WI38 (cell line): ENCODE results near the gene FOSL2.

Experiments
- H3K4me3 ChIP-seq: 2 replicates; pipeline ENCODE4 v1.5.1; 2011; ENCODE audit warnings: low read depth, mild to moderate bottlenecking, control low read depth, low read length
- TF ChIP-seq, protein P1 (sequence below): IDR thresholded peaks from 2 replicates; pipeline ENCODE4 v1.5.1; 2012; ENCODE audit warnings: low read depth, mild to moderate bottlenecking, control low read depth, low read length

FOSL2 gene

DNA sequence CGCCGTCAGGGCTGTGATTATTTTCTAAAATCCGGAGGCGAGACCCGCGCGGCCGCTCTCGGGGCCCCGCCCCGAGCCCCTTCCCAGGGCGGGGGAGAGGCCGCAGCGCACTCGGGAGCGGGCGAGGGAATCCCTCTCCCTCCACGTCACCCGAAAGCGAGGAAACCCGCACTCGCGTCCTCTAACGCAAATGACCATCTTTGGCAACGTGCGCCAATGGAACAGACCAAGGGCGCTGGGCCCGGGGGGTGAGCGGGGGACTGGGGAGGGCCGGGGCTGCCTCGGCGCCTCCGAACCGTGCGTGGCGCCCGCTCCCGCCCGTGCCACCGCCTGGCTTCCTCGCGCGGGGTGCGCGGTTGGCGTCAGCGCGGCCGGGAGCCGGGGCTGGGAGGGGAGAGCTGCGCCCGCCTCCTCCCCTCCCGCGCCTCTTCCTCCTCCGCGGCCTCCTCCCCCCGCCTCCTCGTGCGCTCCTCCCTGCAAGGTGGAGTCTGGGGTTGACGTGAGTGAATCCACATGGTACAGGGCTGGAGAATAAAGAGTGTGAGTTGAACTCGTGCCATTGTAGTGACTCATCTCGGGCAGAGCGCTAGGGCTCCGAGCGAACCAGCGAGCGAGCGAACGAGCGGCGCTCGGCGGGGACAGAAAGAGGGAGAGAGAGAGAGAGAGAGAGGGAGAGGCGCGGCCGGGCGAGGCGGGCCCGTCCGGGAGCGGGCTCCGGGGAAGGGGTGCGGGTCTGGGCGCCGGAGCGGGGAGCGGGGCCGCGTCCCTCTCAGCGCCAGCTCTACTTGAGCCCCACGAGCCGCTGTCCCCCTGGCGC is at the start of gene FOSL2:
Gene FOSL2 (plus strand): TSS at position 562 of the 817 bp plus-strand sequence. CDS start 863 bp downstream, outside the sequence.
- TF ChIP-seq, protein P1, sequence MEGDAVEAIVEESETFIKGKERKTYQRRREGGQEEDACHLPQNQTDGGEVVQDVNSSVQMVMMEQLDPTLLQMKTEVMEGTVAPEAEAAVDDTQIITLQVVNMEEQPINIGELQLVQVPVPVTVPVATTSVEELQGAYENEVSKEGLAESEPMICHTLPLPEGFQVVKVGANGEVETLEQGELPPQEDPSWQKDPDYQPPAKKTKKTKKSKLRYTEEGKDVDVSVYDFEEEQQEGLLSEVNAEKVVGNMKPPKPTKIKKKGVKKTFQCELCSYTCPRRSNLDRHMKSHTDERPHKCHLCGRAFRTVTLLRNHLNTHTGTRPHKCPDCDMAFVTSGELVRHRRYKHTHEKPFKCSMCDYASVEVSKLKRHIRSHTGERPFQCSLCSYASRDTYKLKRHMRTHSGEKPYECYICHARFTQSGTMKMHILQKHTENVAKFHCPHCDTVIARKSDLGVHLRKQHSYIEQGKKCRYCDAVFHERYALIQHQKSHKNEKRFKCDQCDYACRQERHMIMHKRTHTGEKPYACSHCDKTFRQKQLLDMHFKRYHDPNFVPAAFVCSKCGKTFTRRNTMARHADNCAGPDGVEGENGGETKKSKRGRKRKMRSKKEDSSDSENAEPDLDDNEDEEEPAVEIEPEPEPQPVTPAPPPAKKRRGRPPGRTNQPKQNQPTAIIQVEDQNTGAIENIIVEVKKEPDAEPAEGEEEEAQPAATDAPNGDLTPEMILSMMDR: no peak
- H3K4me3 ChIP-seq: peak within 1 kb of the TSS; percentile 96

DNA sequence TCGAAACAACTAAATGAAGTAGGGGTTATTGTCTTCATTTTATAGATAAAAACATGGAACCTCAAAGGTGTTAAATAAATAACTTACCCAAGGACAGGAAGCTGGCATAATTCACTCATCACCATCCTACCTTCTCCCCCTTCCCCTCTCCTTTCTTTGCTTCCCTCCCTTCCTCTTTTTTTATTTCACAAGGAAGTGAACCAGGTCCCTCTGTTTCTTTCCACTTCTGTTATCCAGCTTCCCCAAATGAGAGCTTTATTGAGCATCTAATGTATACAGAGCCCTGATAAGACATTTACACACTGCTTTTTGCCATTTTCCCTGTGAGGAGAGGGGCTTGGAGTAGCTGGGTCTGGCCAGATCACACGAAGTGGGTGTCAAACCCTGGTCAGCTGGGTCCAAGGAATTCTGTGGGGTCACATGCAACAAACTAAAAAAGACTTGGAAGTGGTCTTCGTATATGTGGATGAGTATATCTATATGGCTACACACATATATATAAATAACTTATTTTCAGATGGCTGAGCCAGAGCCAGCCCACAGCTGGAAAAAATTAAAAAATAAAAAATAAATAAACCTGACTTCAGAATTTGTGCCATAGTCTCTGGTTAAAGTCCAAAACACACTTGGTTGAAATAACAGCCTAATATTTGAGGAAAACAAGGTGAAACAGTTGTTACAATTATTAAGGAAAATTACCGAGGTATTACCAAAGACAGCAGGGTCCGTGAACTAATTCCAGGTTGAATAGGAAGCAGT is 49.3 kb upstream of the FOSL2 start:
- no peak overlapping the region for H3K4me3 ChIP-seq
- TF ChIP-seq, protein P1: no peak

DNA sequence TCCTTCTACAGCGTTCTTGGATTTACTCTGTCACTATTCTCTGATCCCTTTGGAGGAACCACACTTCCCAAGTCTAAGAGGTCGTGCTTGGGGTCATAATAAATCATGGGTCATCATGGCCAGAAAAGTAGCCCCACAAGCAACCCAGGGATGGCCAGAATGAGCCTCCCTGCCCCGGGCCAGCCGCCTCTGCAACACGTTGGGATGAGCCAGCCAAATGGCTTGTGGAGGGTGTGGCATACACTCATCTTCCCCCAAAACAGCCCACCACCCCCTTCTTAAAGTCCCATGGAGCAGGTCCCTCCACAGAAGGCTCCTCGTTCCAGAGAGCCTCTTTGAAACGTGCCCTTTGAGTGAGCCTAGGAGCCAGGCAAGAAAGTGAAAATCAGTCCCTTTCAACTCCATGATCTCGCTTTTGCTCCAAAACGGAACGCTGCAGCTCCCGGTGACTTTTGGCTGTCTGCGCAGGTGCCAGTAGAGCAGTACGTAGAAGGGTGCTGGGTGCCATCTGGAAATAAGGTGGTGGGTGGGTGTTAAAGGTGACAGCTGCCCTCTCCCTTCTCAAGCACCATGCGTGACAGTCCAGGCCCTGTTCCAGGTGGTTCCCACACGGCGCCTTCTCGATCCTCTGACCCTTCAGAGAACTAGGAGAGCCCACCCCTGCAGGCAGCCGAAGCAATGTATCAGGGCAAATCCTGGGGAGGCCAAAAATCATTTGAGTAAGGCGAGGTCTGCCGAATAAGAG is 48.5 kb upstream of the FOSL2 start:
- TF ChIP-seq, protein P1: no peak

DNA sequence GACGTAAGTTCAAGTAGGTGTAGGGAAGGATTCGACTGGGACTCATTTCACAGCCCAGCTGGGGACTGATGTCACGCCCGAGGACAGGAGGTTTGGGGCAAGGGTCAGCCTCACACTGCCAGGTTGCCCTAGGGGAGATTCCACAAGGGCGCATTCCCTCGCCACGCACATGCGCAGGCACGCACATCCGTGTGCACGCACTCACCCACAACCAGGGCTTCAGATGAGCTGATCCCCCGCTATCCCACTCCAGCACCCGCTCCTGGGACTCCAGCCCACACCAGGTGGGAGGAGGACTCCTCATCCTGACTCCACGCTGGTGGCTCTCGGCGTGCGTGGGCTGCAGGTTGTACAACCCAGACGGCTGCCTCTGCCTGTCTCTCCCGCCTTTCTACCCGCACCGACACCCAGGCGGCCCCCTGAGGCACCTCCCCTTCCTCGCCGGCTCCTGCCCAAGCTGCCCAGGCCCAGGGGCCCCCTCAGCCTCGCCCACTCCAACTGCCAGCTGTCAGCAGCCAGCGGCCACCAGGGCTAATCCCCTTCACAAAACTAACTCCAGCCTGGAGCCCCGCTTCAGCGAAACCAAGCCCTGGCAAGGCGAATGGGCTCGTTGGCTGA is 47.8 kb upstream of the FOSL2 start:
- TF ChIP-seq, protein P1: no peak
- no peak overlapping the region for H3K4me3 ChIP-seq

More for the DNA sequence above, 48.5 kb upstream of the FOSL2 start:
- H3K4me3 ChIP-seq: no peak overlapping the region

DNA sequence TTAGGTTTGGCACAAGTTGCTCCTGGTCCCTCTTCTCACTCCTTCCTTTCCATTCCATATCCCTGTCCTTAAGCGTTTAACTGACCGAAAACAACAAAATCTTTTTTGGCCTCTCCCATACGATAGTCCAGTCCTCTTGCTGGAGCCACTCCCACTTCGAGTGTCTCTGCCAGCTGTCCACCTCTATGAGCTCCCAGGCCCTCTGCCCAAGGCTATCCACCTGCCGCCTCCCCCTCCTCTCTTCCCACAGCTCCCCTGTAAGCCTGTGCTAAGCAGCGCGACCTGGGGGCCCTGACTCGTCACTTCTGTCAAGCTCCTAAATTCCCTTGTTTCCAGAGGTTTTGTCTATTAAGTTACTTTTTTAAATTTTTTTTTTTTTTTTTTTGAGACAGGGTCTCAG is 47.0 kb upstream of the FOSL2 start:
- H3K4me3 ChIP-seq: no peak overlapping the region
- TF ChIP-seq, protein P1: no peak

DNA sequence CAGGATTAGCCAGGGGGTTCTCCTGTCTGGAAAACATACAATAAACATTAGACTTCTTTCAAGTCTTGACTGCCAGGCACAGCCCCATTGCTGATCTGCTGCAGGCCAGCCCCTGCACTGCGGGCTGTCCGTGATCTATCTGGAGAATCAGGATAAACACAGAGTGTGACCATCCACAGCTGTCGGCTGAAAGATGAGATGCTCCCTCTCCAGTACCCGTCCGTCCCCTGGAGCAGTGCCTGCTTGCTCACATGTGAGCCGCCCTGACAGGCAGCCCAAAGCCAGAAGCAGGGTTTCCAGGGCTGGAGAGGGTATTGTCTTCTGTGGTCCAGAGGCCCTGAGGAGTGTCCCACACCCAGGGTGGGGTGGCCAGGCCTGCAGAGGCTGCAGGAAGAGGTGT is 46.1 kb upstream of the FOSL2 start:
- TF ChIP-seq, protein P1: no peak
- no peak overlapping the region for H3K4me3 ChIP-seq
